Measurements from ENCODE around the gene NAALADL1.

DNA sequence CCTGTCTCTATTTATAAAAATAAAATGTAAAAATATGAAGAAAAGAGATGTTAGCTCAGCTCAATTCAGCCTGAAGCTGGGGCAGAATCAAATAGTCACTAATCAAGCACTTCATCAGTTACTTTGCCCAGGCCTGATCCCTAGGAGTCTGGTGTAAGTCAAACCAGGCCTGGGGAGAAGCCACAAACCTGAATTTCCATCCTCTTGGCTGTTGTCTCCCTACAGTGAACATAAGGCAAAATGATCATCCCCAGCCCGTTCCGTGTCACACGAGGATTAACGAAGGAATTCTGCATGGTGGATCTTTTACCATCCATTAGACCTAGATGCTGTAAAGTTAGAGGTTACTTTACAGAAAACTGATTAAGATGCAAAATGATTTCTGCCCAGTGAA, 6.5 kb upstream of the NAALADL1 start:
- TF ChIP-seq POLR2AphosphoS5 (IDR thresholded peaks at IDR 0.05; ENCODE audit: low read depth, low read length) (no peak), TCF7L2 (IDR thresholded peaks at IDR 0.05; ENCODE audit: low read depth, low read length) (no peak)
- TF ChIP-seq, protein P1, sequence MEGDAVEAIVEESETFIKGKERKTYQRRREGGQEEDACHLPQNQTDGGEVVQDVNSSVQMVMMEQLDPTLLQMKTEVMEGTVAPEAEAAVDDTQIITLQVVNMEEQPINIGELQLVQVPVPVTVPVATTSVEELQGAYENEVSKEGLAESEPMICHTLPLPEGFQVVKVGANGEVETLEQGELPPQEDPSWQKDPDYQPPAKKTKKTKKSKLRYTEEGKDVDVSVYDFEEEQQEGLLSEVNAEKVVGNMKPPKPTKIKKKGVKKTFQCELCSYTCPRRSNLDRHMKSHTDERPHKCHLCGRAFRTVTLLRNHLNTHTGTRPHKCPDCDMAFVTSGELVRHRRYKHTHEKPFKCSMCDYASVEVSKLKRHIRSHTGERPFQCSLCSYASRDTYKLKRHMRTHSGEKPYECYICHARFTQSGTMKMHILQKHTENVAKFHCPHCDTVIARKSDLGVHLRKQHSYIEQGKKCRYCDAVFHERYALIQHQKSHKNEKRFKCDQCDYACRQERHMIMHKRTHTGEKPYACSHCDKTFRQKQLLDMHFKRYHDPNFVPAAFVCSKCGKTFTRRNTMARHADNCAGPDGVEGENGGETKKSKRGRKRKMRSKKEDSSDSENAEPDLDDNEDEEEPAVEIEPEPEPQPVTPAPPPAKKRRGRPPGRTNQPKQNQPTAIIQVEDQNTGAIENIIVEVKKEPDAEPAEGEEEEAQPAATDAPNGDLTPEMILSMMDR (IDR thresholded peaks at IDR 0.05), result no peak
- TF ChIP-seq, protein P2, sequence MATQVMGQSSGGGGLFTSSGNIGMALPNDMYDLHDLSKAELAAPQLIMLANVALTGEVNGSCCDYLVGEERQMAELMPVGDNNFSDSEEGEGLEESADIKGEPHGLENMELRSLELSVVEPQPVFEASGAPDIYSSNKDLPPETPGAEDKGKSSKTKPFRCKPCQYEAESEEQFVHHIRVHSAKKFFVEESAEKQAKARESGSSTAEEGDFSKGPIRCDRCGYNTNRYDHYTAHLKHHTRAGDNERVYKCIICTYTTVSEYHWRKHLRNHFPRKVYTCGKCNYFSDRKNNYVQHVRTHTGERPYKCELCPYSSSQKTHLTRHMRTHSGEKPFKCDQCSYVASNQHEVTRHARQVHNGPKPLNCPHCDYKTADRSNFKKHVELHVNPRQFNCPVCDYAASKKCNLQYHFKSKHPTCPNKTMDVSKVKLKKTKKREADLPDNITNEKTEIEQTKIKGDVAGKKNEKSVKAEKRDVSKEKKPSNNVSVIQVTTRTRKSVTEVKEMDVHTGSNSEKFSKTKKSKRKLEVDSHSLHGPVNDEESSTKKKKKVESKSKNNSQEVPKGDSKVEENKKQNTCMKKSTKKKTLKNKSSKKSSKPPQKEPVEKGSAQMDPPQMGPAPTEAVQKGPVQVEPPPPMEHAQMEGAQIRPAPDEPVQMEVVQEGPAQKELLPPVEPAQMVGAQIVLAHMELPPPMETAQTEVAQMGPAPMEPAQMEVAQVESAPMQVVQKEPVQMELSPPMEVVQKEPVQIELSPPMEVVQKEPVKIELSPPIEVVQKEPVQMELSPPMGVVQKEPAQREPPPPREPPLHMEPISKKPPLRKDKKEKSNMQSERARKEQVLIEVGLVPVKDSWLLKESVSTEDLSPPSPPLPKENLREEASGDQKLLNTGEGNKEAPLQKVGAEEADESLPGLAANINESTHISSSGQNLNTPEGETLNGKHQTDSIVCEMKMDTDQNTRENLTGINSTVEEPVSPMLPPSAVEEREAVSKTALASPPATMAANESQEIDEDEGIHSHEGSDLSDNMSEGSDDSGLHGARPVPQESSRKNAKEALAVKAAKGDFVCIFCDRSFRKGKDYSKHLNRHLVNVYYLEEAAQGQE (IDR thresholded peaks at IDR 0.05; ENCODE audit: insufficient read depth in 1 of 2, low read depth in 2 of 2, low read length in 1 of 2), result no peak
